C4-2B (cell line): ENCODE data around the gene EIF3F.

Source experiments
- ZFX ChIP-seq: fragments of 450-650 bp; IDR thresholded peaks from 2 replicates; pipeline ENCODE4 v1.6.1; 2017
- TF ChIP-seq, protein P1 (sequence below): fragments of 450-650 bp; conservative IDR thresholded peaks from 2 replicates; pipeline ENCODE4 v1.5.1; 2017; ENCODE audit warnings: mild to moderate bottlenecking

DNA sequence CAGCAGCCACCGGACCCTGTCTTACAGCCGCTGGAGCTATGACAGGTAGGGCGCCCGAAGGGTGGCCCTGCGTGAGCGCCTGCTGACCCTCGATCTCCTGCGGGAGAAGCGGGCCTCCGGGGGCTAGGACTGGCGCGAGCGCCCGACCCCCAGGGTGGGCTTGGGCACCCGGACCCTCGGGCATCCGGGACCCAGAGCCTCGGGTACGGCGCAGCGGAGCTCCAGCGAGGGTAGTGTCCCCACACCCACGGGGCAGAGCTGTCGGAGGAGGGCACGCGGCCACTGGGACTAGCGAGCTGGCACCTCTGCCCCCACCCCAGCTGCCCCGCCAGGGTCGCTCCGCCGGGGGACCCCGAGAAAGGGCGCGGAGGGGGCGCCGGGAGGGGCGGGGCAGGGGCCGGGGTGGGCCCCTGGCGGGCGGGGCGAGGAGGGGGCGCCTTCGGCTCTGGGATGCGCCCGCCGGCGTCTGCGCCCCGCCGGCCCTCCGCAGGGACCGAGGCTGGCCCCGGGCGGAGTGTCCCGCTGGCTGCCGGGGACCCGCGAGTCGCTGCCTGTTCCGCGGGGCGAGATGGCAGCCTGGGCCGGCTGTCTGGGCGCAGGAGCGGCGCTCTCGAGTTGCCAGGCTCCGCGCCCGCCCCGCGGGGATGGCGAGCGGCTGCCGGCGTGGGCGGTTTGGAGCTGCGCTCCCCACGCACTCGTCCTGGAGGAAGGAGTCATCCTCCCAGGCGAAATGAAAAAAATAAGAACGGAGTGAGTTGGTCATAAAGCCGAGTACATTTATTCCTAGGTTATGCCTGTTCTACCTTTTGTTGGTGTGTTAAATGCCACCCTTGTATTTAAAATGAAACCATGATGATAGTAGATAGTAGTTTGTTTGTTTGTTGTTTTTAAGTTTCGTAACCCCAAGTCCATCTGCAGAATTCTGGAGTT, 32.4 kb downstream of the EIF3F start:
- TF ChIP-seq, protein P1, sequence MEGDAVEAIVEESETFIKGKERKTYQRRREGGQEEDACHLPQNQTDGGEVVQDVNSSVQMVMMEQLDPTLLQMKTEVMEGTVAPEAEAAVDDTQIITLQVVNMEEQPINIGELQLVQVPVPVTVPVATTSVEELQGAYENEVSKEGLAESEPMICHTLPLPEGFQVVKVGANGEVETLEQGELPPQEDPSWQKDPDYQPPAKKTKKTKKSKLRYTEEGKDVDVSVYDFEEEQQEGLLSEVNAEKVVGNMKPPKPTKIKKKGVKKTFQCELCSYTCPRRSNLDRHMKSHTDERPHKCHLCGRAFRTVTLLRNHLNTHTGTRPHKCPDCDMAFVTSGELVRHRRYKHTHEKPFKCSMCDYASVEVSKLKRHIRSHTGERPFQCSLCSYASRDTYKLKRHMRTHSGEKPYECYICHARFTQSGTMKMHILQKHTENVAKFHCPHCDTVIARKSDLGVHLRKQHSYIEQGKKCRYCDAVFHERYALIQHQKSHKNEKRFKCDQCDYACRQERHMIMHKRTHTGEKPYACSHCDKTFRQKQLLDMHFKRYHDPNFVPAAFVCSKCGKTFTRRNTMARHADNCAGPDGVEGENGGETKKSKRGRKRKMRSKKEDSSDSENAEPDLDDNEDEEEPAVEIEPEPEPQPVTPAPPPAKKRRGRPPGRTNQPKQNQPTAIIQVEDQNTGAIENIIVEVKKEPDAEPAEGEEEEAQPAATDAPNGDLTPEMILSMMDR = no peak
- no peak for TF ChIP-seq ZFX
